UCSD-AML1 (cell line): Measurements from ENCODE around the gene C8G.

Source experiments
- DNase-seq: peaks from one replicate; lab custom pipeline; 2025; ENCODE audit not compliant: unreplicated experiment; lab: John Stamatoyannopoulos, UW

C8G gene

DNA sequence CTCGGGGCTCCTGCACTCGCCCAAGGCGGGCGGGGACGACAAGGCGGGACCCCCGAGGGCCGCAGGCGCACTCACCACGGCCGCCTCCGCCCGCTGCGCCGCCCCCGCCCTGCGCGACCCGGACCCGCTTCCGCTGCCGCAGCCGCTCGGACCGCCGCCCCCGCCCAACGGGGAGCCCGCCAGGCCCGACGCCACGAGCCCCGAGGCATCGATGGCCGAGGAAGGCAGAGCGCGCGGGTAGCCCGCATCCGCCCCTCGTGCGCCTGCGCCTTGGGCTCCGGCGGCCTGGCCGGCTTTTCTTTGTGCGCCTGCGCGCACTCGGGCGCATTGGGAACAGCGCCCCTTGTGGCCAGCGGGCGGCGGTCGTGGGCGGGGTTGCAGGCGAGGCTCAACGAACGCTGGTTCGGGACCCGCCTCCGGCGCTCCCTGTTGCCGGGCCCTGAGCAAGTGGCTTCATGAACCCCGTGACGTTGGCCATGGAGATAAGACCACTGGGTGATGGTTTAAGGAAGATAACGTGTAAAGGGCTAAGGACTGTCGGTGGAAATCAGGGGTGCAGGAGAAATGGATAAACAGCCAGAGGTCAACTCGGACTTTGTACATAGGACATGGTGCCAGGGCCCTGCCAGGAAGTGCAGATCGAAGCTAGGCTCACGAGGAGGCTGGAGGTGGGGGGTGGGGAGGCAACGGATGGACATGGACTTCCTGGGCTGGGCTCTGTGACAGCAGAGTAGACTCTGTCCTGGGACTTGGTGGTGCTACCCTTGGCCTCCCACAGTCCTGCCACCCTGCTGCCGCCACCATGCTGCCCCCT is at the start of gene C8G, which contains the start of gene FBXW5:
C8G (plus strand) TSS at position 725 of the 814 bp plus-strand sequence; CDS start at position 803, 78 bp downstream.
FBXW5 (minus strand) TSS at position 220 of the 814 bp plus-strand sequence. CDS start 655 bp downstream, outside the sequence.
- peak; percentile 98 for DNase-seq

DNA sequence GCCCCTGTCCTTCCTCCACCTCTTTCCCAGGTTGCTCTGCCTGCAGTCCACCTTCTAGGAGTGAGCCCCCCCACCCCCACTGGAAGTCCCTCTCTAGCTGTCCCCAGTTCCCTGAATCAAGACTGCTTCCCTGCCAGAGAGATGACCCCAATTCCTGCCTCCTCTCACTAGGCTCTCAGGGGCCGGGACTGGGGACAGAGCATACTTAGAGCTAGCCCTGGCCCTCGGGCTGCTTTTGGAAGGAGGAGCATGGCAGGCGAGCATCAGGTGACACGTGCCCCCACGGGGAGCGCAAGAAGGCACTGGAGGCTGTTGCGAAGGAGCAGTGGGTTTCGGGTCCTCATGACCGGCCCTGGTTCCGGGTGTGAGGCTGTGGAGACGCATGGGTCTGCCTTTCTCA is 49.0 kb upstream of the C8G start:
- no peak for DNase-seq

DNA sequence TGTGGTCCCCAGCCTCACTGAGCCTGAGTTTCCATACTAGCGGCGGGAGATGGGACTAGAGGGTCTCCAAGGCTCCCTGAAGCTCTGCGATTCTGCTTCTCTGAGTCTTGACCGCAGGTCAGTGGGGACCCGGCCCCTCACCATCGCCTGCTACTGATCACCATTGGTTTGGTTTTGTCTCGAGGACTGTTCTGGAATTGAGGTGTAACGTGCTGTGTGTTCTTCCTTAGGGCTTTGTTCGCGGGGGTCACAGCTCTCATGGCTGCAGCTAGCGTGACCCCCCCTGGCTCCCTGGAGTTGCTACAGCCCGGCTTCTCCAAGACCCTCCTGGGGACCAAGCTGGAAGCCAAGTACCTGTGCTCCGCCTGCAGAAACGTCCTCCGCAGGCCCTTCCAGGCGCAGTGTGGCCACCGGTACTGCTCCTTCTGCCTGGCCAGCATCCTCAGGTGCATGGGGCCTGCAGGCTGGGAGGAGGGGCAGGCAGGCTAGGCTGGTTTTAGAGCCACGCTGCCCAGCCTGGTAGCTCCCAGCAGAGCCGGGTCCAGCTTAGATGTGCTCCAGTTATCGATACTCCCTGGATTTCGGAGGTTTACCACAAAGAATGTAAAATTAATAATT is 46.5 kb upstream of the C8G start:
- DNase-seq: no peak

DNA sequence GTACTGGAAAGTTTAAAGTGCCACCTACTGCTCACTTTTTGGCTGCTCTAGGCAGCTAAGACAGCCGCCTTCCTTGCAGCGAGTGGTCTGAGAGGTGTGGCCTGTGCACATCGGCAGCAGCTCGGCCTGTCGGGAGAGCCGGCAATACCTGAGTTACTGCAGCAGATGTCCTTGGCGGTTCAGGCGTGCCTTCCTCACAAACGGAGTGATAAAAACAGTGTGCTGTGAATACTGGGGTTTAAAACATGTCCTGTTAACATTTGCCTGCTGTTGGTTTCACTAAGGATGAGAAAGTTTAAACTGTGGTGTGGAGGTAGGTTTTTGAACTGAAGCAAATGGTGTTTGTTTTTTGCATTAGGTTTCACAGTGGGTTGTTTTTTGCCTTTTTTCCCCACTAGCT is 45.8 kb upstream of the C8G start:
- DNase-seq: no peak

DNA sequence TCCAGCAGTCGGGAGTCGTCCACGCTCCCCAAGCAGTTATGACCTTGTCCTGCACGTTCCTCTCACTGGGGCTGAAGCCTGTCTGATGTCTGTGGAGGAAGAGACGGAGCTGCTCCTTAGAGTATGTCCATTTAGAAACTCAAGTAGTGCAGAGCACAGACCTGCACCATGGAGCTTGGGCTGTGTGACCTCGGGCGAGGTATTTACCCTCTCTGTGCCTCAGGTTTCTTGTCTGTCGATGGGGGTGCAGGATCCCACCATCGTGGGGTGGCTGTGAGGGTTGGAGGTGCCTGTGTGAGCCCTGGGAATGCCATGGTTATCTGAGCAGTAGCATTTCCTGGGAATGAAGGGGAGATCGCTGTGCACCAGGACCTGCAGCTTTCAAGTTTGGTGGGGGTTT is 44.5 kb upstream of the C8G start:
- DNase-seq: no peak

DNA sequence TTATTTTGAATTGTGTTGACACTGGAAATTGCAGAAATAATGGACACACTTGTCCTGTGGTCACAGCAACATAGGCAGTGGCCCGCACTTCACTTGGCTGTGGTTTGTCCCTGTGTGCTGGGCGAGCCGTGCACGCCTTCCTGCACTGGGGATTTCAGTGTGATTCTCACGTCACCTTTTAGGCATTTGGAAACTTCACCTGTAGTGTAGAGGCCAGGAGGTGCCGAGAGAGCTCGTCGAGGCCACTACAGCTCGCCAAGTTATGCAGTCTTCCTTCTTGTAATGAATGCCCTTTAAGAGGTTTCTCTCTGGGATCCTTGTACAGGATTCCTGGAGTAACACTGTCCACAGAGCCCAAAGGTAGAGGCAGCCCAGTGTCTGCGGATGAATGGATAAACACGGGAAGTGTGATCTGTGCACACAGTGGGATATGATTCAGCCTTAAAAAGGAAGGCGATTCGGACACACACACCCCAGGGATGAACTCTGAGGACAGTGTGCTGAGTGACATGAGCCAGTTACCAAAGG is 44.0 kb upstream of the C8G start:
- DNase-seq: no peak

DNA sequence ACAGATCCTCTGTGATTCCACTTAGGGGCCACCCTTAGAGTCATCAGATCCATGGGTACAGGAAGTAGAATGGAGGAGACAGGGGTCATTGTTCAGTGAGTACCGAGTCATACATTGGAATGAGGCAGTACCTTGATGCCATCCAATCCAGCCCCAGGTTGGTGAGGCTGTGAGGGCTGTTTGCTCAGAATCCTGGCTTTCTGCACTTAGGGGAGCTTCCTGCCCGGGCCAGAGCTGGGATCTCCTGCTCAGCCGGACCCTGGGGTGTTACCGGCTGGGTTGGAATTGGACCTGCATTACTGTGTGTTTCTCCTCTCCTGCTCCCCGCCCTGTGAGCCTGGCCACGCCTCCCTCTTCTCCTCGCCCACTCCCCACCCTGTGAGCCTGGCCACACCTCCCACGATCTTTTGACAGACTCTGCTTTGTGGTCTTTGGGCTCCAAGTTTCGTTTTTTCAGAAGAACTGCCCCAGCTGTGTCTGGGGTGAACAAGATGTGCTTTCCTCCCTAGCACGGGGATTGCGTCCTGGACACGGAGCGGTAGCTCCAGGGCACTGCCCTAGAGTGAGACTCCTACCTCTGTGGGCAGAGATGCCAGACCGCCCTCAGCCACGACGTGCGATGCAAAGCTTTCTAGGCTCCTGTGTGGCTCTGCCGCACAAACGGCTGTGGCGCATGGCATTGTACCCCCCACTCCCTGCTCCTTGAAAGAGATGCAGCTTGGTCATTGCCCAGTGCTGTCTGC is 43.4 kb upstream of the C8G start:
- DNase-seq: no peak

DNA sequence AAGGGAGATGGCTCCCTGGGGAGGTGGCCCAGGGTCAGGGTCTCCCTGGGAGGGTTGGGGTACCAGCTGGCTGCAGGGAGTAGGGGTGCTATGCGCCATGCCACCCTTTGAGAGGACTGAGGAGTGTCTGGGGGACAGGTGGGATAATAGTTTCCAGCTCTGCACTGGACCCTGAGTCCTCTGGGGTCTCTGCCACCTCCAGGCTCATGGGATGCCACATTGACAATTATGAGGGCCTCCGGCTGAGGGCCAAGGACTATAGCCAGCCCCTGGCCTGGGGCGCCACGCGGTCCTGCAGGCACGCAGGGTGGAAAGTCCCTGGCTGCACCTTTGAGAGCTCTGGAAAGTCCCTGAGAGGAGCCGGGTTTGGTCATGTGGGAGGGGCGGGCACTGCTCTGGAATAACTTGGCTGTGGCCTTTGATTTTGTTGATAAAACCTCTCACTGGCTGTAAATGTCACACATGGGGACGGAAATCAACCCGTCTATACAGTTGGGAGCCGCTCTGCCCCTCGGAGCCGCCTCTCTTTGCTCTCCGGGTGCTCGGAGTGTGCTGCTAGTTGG is 42.7 kb upstream of the C8G start:
- DNase-seq: no peak

DNA sequence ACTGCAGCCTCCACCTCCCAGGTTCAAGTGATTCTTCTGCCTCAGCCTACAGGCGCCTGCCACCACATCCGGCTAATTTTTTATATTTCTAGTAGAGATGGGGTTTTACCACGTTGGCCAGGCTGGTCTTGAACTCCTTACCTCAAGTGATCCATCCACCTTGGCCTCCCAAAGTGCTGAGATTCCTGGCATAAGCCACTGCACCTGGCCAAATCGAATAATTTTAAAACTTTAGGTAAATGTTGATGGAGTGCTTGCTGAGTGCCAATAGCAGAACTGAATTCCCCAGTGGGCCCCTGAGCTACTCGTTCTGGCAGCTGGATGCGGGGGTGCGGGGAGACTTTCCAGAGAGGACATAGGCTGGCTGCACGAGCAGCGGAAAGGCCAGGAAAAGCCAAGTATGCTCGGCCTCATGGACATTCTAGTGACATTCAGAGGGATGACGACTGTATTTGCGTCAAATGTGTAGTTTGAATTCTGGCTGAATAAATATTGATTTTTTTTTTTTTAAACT is 41.9 kb upstream of the C8G start:
- DNase-seq: no peak

DNA sequence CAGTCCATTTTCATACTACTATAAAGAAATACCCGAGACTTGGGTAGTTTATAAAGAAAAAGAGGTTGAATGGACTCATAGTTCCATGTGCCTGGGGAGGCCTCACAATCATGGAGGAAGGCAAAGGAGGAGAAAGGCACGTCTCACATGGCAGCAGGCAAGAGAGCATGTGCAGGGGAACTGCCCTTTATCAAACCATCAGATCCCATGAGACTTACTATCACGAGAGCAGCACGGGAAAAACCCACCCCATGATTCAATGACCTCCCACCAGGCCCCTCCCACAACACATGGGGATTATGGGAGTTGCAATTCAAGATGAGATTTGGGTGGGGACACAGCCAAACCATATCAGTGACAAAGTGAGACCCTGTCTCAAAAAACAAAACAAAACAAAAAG is 38.8 kb upstream of the C8G start:
- no peak for DNase-seq

DNA sequence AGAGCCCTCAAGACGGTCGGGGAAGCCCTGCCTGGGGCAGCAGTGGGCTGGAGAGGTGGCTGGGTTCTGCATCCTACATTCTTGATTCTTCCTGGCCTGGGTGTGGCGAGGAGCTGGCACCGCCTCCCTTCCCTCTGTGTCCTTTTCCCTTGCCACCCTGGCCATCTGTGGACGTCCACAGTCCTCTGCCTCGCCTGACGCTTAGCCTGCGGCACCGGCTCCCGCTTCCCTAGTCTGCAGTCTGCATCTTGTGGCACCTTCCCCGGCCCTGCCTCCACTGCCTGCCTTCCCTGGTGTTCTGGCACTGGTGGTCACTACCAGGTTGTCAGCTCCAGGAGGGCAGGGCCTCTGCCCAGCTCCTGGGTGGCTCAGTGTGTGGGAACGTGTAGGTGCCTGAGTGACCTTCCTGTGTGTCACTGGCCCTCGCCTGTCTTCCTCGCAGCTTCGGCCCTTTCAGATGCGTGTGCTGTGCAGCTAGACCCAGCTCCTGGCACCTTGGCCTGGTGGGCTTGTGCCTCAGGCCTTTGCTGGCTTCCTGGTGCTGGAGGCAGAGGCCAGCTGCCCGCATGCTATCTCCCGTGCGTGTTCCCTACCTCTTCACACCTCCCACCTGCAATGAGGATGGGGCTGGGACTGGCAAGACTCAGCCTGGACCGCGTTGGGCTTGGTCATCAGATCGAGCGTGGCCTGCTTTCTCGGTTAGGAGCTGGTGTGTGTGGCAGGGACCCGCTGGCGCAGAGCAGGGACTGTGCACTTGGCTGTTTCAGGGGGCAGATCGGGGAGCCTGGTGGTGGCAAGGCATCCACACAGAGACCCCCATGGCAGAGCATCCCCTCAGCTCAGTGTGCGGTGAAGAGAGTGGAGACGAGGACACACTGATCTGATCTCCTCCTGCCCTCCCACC is 37.8 kb upstream of the C8G start:
- no peak for DNase-seq

DNA sequence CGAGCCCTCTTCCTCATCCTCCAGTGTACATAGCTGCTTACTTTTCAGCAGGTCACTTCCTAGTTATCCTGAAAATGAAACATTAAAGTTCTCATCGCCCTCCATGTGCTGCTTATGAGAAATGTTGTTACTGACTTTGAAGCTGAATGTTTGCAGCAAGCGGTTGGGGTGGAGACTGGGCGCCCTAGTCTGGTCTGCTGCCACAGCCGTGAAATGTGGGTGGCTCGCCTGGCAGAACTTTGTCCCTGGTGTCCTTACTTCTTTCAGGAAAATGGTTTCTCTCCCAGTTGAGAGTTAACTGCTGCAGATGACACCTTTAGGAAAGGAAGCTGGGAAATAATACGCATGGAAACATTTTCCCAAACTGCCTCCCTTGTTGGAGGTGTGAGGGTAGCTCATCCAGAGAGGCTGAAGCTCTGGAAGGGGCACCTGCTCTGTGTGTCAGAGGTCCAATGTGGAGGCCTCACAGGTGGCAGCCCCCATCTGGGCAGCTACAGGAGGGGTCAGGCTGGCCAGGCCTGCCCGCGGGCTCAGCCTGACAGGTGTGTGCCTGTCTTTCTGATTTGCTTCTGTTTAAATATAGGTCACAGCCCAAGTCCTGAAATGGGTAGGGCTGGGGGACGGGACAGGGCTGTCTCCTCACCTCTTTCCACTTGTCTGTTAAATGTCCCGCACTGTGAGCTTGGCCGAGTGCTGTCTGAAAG is 34.7 kb upstream of the C8G start:
- no peak for DNase-seq

DNA sequence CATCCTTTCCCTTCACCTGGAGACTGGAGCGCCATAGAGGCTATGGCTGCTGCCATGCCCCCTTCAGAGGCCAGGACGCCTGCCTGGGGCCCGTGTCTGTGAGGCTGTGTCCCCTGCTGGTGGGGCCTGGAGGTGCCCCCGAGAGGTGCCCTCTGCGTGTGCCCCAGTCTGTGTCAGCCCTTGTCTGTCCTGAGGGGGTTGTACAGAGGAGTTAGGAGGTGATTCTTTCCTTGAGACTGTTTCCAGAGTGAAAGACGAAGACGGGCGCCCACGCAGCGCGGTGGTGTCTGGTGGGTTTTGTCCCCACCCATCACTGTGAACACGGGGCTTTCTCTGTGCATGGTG is 34.2 kb upstream of the C8G start:
- no peak for DNase-seq

DNA sequence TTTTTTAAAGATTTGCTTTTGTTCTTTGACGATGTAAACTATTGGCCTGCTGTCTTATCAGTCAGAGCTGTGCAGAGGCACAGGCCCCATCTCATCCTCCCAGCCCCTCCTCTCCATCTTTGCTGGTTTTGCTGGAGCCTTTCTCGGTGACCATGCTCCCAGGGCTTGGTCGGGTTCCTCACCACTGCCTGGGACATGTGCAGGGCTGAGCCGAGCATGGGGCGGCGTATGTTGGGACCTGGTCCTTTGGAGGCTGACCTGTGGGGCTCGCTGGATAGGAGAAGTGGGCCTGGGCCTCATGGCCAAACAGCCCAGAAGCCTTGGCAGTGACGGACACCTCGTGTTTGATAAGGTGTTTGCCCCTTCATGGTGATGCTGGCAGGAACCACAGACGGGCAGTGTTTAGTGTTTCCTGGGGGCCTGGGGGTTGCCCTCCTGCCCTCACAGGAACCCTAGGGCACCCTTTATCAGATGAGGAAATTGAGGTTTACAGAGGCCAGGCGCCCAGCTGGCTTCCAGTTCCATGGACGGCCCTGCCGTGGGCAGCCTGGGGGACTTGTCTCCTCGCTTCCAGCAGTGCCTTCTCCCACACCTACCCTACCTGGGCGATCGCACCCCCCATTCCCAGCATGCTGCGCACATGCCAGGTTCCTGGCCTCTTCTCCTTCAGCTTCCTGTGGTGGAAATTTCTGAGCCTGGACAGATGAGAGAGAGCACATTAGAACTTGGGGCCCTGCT is 31.2 kb upstream of the C8G start:
- DNase-seq: peak; percentile 52

DNA sequence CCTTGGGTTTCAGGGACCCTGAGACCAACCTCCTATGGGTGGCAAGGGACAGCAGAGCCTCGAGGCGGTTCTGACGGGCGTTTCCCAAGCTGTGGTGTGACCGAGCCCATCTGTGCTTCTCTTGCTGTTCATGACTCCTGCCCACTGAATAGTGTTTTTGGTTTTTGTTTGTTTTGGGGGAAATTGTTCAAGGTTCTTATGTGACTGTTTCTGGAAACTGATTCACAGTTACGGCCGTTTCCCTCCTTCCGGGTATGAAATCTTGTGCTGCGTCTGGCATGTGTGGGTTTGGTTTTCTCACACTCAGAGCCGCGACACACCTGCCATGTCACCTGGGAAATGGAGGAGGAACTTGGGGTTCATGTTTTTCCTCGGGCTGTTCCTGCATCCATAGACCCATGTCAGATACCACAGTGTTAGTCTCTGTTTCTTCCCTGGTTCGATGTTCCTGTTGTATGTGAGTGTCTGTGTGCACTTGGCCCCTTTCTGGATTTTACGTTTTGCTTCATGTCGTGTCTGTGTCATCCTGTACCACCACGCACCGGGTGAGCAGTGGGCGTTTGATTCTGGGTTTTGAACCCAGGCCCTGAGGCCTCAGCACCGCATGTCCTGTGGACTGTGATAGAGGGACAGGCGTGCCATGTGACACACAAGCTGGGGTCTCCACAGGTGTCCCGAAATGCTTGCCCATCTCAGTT is 29.3 kb upstream of the C8G start:
- no peak for DNase-seq

DNA sequence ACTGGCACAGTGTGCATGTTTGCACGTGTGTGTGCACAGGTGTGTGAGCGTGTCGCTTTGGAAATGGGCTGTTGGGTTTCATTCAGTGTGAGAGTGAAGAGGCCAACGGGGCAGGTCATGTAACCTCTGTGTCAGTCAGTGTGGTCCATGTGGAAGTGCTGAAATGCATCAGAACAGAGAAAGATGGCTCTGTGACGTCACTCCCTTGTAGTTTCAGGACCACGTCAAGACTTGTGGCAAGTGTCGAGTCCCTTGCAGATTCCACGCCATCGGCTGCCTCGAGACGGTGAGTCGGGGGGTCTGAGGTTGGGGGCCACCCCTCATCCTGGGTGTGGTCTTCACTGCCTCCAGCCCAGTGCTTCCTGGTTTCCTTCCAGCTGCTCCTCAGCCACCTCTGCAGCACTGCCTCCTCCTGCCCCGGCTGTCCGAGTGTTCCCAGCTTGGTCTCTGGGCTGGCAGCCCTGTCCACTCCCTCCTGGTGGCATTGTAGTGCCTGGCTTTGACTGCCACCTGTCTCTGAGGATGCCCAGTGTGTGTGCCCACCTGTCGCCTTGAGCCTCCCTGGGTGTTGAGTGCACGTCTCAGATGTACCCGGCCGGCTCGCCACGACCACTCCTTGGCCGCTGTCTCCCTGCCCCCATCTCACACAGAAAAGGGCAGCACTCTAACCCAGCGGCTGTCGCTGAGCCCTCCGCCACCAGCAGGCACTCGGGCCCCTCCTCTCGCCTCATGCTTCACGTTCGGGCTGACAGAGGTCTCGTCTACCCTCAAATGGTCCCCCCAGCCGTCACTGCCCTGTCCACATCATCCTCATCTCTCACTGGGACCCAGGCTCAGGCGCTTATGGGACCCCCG is 28.5 kb upstream of the C8G start:
- no peak for DNase-seq

DNA sequence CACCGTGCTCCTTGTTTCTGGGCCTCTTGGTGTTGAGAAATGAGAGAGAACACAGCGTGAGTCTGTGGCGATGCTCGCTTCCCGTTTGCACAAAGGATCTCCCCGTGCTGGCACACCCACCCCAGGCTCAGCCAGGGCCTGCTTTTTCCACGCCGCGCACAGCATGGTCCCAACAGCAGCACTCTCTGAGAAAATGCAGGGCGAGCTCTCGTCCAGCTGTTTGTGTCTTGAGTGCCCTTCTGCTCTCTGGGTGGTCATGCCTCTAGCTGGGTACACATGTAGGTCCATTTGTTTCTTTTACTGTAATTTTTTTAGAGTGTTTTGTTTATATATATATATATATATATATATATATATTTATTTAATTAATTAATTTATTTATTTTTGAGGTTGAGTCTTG is 27.1 kb upstream of the C8G start:
- no peak for DNase-seq
